Smooth muscle cell (in vitro differentiated cells): Measurements from ENCODE around the gene TP63. TPM values are rescaled to one million over a fixed set of nuclear protein-coding genes. Genes with fewer than 3 reads are reported as not detected.
"Not testable (repeated sequence)": the region's sequence is repeated elsewhere in the genome, so short reads cannot be mapped to it uniquely, and the experiment has no call there.

Experiments
- DNase-seq: peaks from one replicate; lab custom pipeline; 2025; ENCODE audit not compliant: unreplicated experiment; lab: John Stamatoyannopoulos, UW
- H2AFZ ChIP-seq: fragments of 200-600 bp; sonication (generic); 2 replicates; pipeline ENCODE4 v1.6.0; 2016; ENCODE audit warnings: antibody characterized with exemption, low read depth, mild to moderate bottlenecking
- H3F3A ChIP-seq: fragments of 200-600 bp; sonication (generic); 2 replicates; pipeline ENCODE4 v1.6.0; 2017; ENCODE audit warnings: antibody characterized with exemption, low read depth
- H3K27ac ChIP-seq: fragments of 200-600 bp; sonication (generic); 2 replicates; pipeline ENCODE4 v1.5.1; 2016; ENCODE audit warnings: low read depth, mild to moderate bottlenecking
- H3K27me3 ChIP-seq: fragments of 200-600 bp; sonication (generic); 2 replicates; pipeline ENCODE4 v1.6.1; 2016; ENCODE audit warnings: low read depth, mild to moderate bottlenecking
- H3K36me3 ChIP-seq: fragments of 200-600 bp; sonication (generic); 2 replicates; pipeline ENCODE4 v1.5.1; 2016; ENCODE audit warnings: low read depth
- H3K4me1 ChIP-seq: fragments of 200-600 bp; sonication (generic); 2 replicates; pipeline ENCODE4 v1.5.1; 2016; ENCODE audit warnings: low read depth
- H3K4me2 ChIP-seq: fragments of 200-600 bp; sonication (generic); 2 replicates; pipeline ENCODE4 v1.6.0; 2016; ENCODE audit warnings: mild to moderate bottlenecking
- H3K4me3 ChIP-seq: fragments of 200-600 bp; sonication (generic); 2 replicates; pipeline ENCODE4 v1.5.1; 2016; ENCODE audit warnings: mild to moderate bottlenecking
- H3K79me2 ChIP-seq: fragments of 200-600 bp; sonication (generic); 2 replicates; pipeline ENCODE4 v1.6.0; 2016; ENCODE audit warnings: low read depth, mild to moderate bottlenecking
- H3K9ac ChIP-seq: fragments of 200-600 bp; sonication (generic); 2 replicates; pipeline ENCODE4 v1.6.0; 2016; ENCODE audit warnings: low read depth
- H3K9me3 ChIP-seq: fragments of 200-600 bp; sonication (generic); replicated peaks from 2 replicates; pipeline ENCODE4 v1.5.1; 2016; ENCODE audit warnings: low read depth
- H4K20me1 ChIP-seq: fragments of 200-600 bp; sonication (generic); 2 replicates; pipeline ENCODE4 v1.6.0; 2016; ENCODE audit warnings: low read depth
- WGBS: methylation state at CpG from one replicate; pipeline ENCODE4 v1.1.7; 2016; ENCODE audit warnings: low lambda C conversion rate; 5-methylcytosine and 5-hydroxymethylcytosine counted together
- polyA plus RNA-seq: library from polyadenylated mRNA; unstranded; fragments of >200 nt; fragmentation: Nextera tagmentation; extraction: Ambion mirVana; gene quantifications from 2 replicates; pipeline ENCODE4 v1.2.1, GENCODE V29; 2016
- total RNA-seq: library from RNA; depleted of rRNA; stranded (reverse); fragments of >200 nt; gene quantifications from 2 replicates; pipeline ENCODE4 v1.2.3, GENCODE V29; 2014
- TF ChIP-seq, protein P1 (sequence below): fragments of 200-600 bp; sonication (generic); IDR thresholded peaks from 2 replicates; pipeline ENCODE4 v1.5.1; 2017; ENCODE audit warnings: borderline replicate concordance, mild to moderate bottlenecking, antibody characterized with exemption; ENCODE audit not compliant: insufficient read depth, poor library complexity, severe bottlenecking

The TP63 gene
- total and polyA plus RNA-seq, 2 experiments from 2014 or later, result 1.9 to 27.1 TPM

DNA sequence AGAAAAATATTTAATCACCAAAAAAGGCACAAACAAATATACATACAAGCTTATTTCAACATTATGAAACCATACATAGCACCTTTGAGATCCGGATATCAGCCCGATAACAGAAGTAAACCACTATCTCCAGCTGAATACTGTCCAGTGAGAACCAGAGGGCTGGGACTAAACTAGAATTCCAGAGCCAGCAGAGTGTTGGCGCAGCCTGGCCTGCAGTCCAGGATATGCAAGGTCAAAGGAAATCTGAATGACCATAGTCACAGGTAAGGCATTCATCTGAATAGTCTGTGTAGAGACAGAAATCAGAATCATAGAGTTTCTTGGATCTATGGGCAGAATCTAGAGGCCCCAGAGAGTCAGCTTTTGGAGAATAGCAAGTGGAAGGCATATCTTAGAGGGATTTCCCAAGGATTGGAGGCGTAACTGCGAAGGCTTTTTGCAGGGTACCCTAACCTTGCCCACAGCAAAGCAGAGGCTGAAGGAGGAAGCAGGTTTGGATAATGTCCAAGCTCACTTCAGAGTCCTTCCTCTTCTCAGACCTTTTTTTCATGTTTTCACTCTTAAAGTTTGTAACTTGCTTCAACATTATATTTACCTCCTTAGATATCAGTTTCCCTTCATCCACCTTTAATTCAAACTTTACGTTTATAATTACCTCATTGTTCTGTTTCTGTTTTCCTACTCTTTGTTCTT, 32.5 kb upstream of the TP63 start:
- Histone ChIP-seq H3K9me3 (no peaks in the 10 kb centered on the region), H3K9ac (no peak overlapping the region), H3K4me2 (no peak overlapping the region), H3K4me1 (no peaks in the 10 kb centered on the region), H4K20me1 (no peaks in the 10 kb centered on the region), H3K4me3 (no peak overlapping the region), H3K27me3 (no peaks in the 10 kb centered on the region), H3K79me2 (no peaks in the 10 kb centered on the region), H3F3A (no peaks in the 10 kb centered on the region), H3K27ac (no peak overlapping the region), H3K36me3 (no peaks in the 10 kb centered on the region), H2AFZ (no peak overlapping the region)
- TF ChIP-seq, protein P1, sequence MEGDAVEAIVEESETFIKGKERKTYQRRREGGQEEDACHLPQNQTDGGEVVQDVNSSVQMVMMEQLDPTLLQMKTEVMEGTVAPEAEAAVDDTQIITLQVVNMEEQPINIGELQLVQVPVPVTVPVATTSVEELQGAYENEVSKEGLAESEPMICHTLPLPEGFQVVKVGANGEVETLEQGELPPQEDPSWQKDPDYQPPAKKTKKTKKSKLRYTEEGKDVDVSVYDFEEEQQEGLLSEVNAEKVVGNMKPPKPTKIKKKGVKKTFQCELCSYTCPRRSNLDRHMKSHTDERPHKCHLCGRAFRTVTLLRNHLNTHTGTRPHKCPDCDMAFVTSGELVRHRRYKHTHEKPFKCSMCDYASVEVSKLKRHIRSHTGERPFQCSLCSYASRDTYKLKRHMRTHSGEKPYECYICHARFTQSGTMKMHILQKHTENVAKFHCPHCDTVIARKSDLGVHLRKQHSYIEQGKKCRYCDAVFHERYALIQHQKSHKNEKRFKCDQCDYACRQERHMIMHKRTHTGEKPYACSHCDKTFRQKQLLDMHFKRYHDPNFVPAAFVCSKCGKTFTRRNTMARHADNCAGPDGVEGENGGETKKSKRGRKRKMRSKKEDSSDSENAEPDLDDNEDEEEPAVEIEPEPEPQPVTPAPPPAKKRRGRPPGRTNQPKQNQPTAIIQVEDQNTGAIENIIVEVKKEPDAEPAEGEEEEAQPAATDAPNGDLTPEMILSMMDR, result no peak
- 96% methylated on average over 6 of the region's 6 CpGs for WGBS
- no peak for DNase-seq

DNA sequence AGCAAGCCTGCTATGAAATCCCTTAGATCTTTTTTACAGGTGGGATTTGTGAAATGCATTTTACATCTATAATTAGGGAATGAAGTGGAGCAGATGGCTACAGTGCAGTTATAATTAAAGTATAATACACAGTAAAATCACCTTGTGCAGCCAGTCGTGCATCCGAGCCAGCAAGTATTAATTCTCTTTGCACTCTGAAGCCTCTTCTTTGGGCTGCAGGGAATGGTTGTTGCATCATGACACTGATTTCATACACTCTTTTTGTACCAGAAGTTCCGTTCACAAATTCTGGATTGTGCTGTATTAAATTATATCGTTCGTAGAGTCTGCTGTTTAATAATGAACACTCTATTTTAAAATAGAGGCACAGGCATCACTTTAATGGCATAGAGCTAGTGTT, 28.7 kb upstream of the TP63 start:
- no peaks in the 10 kb centered on the region for H3K4me1 ChIP-seq
- H3K9me3 ChIP-seq, result no peaks in the 10 kb centered on the region
- WGBS, result 90% methylated on average over 5 of the region's 5 CpGs
- no peak overlapping the region for H3K27ac ChIP-seq
- no peaks in the 10 kb centered on the region for H4K20me1 ChIP-seq
- no peaks in the 10 kb centered on the region for H3K27me3 ChIP-seq
- no peak overlapping the region for H2AFZ ChIP-seq
- H3K9ac ChIP-seq, result no peak overlapping the region
- H3K4me3 ChIP-seq, result no peak overlapping the region
- no peak for DNase-seq
- TF ChIP-seq, protein P1, result no peak
- no peaks in the 10 kb centered on the region for H3F3A ChIP-seq
- H3K4me2 ChIP-seq, result no peak overlapping the region
- H3K36me3 ChIP-seq, result no peaks in the 10 kb centered on the region
- H3K79me2 ChIP-seq, result no peaks in the 10 kb centered on the region

DNA sequence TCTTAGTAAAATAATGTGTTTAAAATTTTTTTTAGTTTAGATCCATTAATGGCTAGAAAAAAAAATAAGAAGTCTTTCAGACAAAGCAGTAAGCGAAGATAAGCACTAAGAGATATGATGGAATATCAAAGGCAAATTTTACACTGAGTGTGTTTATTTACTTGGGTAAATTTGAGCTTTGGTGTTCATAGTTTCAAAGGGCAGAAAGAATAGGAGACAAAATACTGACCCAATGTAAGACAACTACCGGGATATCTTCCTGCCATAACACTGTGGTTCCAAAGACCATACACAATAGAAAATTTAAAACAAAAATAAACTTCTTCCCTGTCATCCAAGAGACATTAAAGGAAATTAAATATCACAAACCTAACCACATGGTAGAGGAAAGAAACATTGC, 25.5 kb upstream of the TP63 start:
- no peak overlapping the region for H2AFZ ChIP-seq
- no peaks in the 10 kb centered on the region for H3K4me1 ChIP-seq
- WGBS, result 96% methylated on average over 2 of the region's 2 CpGs
- H3K9me3 ChIP-seq, result no peaks in the 10 kb centered on the region
- H3K9ac ChIP-seq, result no peak overlapping the region
- no peaks in the 10 kb centered on the region for H4K20me1 ChIP-seq
- no peaks in the 10 kb centered on the region for H3K79me2 ChIP-seq
- no peaks in the 10 kb centered on the region for H3F3A ChIP-seq
- H3K36me3 ChIP-seq, result no peaks in the 10 kb centered on the region
- no peak overlapping the region for H3K4me3 ChIP-seq
- TF ChIP-seq, protein P1, result no peak
- H3K4me2 ChIP-seq, result no peak overlapping the region
- H3K27ac ChIP-seq, result no peak overlapping the region
- H3K27me3 ChIP-seq, result no peaks in the 10 kb centered on the region
- no peak for DNase-seq

DNA sequence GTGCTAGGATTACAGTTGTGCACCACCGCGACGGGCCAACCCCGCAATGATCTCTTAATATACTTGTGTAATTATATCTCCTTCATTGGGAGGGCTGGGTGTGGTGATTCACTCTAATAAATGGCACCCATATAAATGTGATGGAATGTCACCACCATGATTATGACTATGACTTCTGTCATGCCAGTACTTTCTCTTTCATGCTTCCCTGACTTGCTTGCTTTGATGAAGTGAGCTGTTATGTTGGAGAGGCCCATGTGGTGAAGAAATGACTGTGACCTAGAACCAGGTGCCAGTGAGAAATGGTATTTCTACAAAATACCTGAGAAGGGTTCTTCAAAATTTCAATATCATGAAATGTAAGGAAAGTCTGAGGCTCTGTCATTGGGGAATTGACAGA, 24.4 kb upstream of the TP63 start:
- no peaks in the 10 kb centered on the region for H3K79me2 ChIP-seq
- TF ChIP-seq, protein P1, result no peak
- H2AFZ ChIP-seq, result no peak overlapping the region
- no peaks in the 10 kb centered on the region for H3F3A ChIP-seq
- no peaks in the 10 kb centered on the region for H3K27me3 ChIP-seq
- no peak for DNase-seq
- no peaks in the 10 kb centered on the region for H3K36me3 ChIP-seq
- no peak overlapping the region for H3K4me2 ChIP-seq
- H3K9ac ChIP-seq, result no peak overlapping the region
- peaks cover 5% of the 10 kb centered on the region for H3K9me3 ChIP-seq
- WGBS, result 95% methylated on average over 4 of the region's 4 CpGs
- H4K20me1 ChIP-seq, result no peaks in the 10 kb centered on the region
- no peaks in the 10 kb centered on the region for H3K4me1 ChIP-seq
- H3K4me3 ChIP-seq, result no peak overlapping the region
- H3K27ac ChIP-seq, result no peak overlapping the region

DNA sequence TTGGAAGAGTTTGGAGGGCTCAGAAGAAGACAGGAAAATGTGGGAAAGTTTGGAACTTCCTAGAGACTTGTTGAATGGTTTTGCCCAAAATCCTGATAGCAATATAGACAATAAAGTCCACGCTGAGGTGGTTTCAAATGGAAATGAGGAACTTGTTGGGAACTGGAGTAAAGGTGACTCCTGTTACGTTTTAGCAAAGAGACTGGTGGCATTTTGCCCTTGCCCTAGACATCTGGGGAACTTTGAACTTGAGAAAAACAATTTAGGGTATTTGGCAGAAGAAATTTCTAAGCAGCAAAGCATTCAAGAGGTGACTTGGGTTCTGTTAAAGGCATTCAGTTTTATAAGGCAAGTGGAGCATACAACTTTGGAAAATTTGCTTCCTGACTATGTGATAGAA, 18.5 kb upstream of the TP63 start:
- not testable (repeated sequence) for H2AFZ ChIP-seq, H3K9me3 ChIP-seq, H3K4me2 ChIP-seq, H3K79me2 ChIP-seq, H3K27ac ChIP-seq, H3K4me1 ChIP-seq, H3K9ac ChIP-seq, H3F3A ChIP-seq, H3K4me3 ChIP-seq, H3K27me3 ChIP-seq, H3K36me3 ChIP-seq, DNase-seq, H4K20me1 ChIP-seq
- WGBS, result 44% methylated on average over 2 of the region's 2 CpGs
